ENCODE results near the gene STK33. TPM values are rescaled to one million over a fixed set of nuclear protein-coding genes. Genes with fewer than 3 reads are reported as not detected.
A peak's percentile ranks its signal among the peaks of the same experiment; 100 is the strongest.
"Not testable (repeated sequence)": the region's sequence is repeated elsewhere in the genome, so short reads cannot be mapped to it uniquely, and the experiment has no call there.

Gene STK33
- polyA plus RNA-seq, 3 donors, result 25.3 to 34.5 (median 25.9) TPM

DNA sequence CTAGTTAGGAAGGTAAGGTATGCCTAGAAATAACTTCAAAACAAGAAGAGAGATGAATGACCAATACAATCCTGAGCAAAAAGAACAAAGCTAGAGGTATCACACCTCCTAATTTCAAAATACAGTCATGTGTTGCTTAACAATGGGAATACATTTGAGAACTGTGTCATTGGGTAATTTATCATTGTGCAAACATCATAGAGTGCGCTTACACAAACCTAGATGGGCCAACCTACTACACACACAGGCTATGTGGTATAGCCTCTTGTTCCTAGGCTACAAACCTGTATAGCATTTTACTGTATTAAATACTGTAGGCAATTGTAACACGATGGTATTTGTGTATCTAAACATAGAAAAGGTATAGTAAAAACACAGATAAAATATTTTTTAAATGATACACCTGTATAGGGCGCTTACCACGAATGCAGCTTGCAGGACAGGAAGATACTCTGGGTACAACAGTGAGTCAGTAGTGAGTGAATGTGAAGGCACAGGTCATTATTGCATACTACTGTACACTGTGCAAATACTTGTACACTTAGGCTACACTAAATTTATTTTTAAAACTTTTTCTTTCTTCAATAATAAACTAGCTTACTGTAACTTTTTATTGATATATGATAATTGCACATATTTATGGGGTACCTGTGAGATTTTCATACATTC is 48.2 kb downstream of the STK33 start:
- DNase-seq (ENCODE audit: low read depth in 3 of 3, low spot score in 2 of 3), result no peak

DNA sequence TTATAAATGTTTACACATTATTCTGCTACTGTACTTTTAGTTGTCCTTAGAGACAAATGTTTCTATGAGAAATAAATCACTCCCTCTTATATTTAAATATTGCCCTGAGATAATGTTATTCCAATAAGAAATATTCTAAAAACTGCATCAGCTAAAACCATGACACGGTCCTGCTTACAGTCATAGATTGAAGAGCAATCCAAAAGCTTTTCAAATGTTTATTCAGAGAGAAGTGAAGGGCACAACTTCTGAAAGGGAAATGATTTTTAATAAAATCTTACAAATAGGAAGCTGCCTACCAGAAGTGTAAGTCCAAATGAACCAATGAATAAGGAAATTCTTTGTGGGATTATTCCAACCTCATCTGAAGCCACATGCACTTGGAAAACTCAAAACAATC is 49.2 kb downstream of the STK33 start:
- no peak for DNase-seq (ENCODE audit: low read depth in 3 of 3, low spot score in 2 of 3)

DNA sequence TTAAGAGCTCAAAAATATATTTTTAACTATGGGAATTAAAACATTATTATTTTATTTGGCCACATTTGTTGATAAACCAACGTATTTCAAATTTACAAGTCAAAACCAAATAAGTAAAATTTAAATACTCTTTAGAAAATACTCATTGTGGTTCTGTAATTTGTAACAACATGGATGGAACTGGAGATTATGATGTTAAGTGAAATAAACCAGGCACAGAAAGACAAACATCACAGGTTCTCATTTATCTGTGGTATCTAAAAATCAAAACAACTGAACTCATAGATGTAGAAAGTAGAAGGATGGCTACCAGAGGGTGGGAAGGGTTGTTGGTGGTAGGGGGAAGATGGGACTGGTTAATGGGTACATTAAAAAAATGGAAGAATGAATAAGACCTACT is 50.8 kb downstream of the STK33 start:
- no peak for DNase-seq (ENCODE audit: low read depth in 3 of 3, low spot score in 2 of 3)

DNA sequence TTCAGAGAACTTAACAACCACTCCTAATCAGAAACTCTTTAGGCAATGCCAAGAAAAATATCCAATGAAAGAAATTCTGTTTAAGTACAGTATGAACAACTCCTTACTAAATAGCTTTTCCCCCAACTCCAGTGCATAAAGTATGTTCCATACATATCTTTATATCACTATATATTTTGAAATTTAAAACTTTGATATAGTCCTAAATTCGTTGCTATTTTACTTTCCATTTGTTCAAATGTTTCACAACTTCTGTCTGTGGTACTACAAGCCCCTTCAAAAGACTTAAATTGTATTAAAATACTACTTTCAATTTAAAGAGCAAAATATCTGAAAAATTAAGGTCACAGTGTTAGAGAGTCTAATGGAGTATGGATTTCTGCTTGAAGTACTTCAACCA is 52.6 kb downstream of the STK33 start:
- DNase-seq (ENCODE audit: low read depth in 3 of 3, low spot score in 2 of 3), result no peak

DNA sequence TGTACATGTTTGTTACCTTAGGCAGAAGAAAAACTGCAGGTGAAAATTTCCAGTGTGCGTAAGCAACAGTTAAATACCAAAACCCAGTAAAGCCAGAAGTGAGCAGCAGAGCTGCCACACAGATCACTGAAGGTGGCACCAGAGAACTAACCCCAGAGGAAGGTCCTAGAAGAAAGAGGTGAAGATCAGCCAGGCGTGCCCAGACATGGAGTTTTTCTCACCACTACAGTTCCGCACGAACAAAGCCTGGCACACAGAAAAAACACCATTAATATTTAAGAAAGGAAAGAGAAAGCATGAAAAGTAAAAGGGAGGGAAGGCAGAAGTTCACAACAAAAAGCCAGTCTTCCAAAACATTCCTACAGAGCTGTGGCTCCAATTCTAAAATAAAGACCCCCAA is 60.7 kb downstream of the STK33 start:
- DNase-seq (ENCODE audit: low read depth in 3 of 3, low spot score in 2 of 3), result peak in 1 of 3 donors; percentile 4

DNA sequence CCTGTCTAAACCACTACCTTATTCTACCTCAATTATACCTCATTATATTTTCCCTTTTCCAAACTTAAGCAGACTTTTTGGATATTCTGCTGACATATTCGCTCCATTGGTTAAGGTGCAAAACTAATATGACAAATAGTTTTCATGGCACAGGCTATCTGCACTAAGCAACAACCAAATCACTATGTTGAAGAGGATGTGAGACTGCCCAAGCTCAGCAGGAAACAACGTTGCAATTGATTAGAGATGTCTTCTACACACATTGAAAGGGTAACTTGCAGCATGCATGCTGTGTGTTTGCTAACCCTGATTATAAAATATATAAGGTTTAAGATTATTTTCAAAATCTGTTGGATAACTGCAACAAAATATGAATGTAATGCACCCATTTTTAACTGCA is 61.6 kb downstream of the STK33 start:
- no peak for DNase-seq (ENCODE audit: low read depth in 3 of 3, low spot score in 2 of 3)

DNA sequence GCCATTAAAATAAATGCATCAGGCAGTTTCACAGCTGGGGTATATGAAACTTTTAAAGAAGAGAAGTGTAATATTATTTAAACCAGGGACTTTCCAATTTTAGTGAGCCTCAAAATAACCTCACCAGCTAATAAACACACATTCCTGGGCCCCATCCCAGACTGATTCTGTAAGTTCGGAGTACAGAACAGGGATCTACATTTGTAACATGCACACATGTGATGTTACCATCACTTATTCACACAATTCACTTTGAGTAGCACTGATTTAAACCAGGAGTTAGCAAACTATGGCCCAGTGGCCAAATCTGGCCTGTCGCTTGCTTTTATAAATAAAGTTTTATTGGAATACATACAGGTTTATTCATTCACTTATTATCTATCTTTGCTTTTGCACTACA is 62.0 kb downstream of the STK33 start:
- DNase-seq (ENCODE audit: low read depth in 3 of 3, low spot score in 2 of 3), result no peak

DNA sequence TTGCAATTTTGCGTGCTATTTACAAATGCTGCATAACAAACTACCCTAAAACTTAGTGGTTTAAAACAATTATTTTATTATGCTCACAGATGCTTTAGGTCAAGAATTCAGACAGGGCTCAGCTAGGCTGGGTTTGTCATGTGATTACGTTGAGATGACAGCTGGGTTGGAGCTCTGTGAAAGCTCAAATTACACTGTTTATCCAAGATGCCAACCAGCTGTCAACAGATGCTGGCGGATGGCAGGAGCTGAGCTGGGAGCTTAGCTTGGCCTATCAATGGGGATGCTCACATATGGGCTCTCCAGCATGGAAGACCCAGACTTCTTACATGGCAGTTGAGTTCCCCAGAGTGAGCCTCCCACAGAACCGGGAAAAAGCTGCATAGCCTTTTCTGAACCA is 62.7 kb downstream of the STK33 start:
- DNase-seq (ENCODE audit: low read depth in 3 of 3, low spot score in 2 of 3), result peak in 1 of 3 donors; percentile 15

DNA sequence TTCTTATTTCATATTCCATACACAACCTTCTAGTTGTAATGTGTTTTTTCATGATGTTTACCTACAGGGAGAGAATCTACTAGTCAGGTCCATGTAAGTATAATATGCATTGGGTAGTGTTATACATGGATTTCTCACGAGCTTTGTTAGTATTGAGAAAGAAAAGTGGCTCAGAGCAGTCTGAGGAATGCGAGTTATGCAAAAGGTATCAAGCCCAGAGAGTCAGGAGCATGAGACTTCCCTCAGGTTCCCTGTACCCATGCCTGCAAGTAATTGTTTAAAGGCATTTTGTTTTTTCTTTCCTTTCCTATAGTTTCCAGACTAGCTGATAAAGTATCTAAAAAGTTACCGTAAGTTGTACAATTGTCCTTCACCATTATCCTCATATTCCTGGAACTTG is 66.1 kb downstream of the STK33 start:
- DNase-seq (ENCODE audit: low read depth in 3 of 3, low spot score in 2 of 3), result no peak

DNA sequence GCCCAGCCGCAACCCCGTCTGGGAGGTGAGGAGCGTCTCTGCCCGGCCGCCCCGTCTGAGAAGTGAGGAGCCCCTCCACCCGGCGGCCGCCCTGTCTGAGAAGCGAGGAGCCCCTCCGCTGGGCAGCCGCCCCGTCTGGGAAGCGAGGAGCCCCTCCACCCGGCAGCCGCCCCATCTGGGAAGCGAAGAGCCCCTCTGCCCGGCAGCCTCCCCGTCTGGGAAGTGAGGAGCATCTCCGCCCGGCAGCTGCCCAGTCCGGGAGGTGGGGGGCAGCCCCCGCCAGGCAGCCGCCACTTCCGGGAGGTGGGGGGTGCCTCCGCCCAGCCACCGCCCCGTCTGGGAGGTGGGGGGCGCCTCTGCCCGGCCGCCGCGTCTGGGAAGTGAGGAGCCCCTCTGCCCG is 70.6 kb downstream of the STK33 start:
- DNase-seq (ENCODE audit: low read depth in 3 of 3, low spot score in 2 of 3), result no peak

DNA sequence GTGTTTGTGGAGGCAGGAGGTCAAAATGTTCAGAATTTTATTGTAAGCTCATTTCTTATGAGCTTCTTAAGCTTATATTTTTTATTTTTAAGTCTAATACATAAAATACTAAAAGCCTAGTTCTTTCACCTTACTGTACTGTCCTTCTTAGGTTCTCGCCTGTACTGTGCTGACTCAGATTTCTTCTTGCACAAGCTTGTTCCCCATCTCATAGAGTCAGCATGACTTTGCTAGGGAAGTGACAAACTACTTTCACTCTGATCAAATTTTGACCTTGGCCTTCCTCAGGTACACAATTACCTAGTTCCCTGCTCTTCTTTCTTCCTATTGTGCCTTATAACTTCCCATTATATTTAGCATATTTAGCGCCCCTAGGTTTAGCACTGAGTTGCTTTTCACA is 81.5 kb downstream of the STK33 start:
- no peak for DNase-seq (ENCODE audit: low read depth in 3 of 3, low spot score in 2 of 3)

DNA sequence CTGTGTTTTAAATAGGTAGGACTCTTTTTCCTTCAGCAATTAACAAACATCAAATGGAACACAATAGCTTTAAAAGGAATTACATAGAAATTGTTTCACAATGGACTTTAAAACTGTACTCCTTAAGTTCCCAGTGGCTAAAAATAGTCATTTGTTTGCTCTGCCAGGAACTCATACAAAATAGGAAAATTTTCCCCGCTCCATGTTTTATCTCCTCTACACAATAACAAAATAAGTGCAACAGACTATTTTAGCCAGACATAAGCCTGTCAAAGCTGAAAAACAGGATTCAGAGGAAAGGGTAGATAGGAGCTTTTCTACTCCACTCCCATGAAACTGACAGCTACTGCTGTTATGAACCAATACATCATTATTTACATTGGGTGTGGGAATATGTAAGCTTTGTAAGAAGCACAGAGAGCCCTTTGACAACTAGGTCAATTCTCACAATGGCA is 90.1 kb downstream of the STK33 start:
- DNase-seq (ENCODE audit: low read depth in 3 of 3, low spot score in 2 of 3), result no peak

DNA sequence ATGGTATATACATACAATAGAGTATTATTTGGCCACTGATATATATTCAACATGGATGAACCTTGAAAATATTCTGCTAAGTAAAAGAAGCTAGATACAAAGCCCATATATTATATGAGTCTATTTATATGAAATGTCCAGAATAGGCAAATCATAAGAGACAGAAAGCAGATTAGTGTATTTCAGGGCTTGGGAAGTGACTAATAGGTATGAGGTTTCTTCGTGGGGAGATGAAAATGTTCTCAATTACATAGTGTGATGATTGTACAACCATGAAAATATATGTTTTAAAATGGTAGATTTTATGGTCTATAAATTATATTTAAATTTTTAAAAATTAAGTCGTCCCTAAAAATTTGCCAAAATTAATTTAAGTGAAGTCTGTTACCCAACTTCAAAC is 92.2 kb downstream of the STK33 start:
- DNase-seq (ENCODE audit: low read depth in 3 of 3, low spot score in 2 of 3), result no peak

DNA sequence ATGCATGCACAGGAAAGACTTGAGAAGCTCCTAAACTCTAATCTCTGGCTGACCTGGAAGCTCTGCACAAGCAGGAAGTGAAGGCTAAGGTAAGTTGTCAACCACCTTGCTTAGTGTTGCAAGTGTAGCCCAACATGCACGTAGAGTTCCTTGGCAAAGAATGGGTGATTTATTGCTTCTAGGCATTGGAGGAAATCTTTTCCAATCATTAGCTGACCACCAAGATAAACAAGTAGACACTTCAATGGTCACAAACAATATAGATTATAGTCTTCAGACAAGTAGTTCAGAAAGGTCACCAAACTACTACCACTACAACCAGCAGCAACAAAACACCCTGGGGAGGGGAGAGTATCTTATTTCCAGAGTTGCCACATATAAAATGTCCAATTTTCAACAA is 105.6 kb downstream of the STK33 start:
- DNase-seq (ENCODE audit: low read depth in 3 of 3, low spot score in 2 of 3), result no peak

DNA sequence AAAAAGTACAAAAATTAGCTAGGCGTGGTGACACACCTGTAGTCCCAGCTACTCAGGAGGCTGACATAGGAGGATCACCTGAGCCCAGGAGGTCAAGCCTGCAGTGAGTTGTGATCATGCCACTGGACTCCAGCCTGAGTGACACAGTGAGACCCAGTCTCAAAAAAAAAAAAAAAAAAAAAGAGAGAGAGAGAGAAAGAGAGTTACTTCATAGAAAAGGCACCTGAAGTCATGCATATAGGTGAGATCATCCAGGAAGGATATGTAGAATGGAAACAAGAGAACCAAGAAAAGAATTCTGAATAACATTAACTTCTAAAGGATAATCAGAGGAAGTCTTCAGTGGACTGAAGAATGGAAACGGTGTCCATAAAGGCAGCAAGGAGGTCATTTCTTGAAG is 106.8 kb downstream of the STK33 start:
- DNase-seq (ENCODE audit: low read depth in 3 of 3, low spot score in 2 of 3), result no peak

DNA sequence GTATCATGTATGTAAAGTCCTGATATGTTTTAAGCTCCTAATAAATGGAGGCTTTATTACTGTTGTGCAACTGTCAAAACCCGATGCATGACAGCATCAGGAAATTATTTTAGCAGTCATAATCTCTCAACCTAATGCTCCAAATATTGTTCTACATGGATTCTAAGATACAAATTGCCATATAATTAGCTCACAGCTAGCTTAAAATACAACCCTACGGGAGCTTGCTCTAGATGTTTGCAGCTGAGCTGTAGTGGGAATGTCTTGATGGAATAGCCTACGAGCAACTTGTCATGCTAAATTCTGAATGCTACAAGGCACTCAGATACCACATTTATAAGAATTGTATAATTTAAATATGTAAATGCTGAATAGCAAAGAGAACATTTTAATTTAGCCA is 109.8 kb downstream of the STK33 start:
- DNase-seq (ENCODE audit: low read depth in 3 of 3, low spot score in 2 of 3), result no peak

DNA sequence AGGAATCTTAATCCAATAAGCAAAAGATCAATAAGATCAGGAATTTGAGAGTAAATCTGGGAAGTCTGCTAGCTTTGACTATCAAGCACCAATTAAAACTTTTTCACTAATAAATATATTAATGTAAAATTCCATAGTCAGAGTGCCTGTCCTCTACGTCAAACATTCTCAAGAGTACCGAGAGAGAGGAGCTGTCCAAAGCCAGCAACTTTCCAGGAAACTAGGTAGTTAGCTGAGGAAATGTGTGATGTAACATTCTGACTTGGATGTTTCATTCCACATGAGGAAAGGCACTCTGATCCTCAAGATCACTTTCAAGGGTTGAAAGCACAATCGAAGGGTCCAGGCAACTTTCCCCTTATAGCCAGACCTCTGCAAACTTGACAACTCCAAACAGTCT is 113.2 kb downstream of the STK33 start:
- DNase-seq (ENCODE audit: low read depth in 3 of 3, low spot score in 2 of 3), result no peak

DNA sequence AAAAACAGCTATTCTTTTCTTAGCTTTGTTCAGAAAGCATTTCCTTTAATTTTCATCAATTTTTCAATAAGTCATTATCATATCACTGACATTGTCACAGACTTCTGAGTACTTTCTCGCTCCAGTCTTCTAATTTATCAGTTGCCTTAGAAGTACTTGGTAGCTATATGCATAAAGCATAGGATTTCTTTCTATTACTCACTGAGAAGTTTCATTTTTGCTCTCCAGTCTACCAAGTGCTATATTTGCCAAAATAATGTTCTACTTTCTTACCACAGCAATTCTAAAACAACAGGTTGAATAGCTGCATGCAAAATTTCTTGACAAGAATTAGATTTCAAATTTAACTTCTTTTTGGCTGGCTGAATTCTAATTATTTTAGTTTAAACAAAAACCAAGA is 116.3 kb downstream of the STK33 start:
- no peak for DNase-seq (ENCODE audit: low read depth in 3 of 3, low spot score in 2 of 3)

DNA sequence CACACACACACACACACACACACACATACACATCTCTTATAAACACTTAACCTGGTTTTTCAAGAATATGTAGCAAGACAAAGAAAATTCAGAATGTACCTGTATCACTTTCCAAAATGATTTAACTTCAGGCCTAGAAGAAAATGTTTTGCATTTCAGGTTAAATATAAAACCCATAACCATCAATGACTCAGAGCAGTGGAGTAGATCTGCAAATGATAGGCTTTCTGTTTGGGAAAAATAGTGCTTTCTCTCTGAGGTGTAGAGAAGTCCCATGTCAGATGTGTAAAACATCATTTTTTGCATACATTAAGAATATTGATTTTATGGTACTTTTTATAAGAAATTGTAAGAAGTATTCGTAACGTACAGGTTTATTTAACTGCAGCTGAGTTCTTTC is 116.9 kb downstream of the STK33 start:
- no peak for DNase-seq (ENCODE audit: low read depth in 3 of 3, low spot score in 2 of 3)

DNA sequence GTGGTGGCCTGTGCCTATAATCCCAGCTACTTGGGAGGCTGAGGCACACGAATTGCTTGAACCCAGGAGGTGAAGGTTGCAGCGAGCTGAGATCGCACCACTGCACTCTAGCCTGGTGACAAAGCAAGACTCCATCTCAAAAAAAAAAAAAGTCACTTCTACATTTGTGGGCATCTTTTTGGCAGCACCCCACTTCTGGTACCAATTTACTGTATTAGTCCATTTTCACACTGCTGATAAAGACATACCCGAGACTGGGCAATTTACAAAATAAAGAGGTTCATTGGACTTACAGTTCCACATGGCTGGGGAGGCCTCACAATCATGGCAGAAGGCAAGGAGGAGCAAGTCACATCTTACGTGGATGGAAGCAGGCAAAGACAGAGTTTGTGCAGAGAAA is 126.2 kb downstream of the STK33 start:
- not testable (repeated sequence) for DNase-seq (ENCODE audit: low read depth in 3 of 3, low spot score in 2 of 3)

DNA sequence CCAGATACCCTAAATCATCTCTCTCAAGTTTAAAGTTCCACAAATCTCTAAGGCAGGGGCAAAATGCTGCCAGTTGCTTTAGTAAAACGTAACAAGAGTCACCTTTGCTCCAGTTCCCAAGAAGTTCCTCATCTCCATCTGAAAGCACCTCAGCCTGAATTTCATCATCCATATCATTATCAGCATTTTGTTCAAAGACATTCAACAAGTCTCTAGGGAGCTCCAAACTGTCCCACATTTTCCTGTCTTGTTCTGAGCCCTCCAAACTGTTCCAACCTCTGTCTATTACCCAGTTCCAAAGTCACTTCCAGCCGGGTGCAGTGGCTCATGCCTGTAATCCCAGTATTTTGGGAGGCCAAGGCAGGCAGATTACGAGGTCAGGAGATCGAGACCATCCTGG is 126.7 kb downstream of the STK33 start:
- DNase-seq (ENCODE audit: low read depth in 3 of 3, low spot score in 2 of 3), result not testable (repeated sequence)

DNA sequence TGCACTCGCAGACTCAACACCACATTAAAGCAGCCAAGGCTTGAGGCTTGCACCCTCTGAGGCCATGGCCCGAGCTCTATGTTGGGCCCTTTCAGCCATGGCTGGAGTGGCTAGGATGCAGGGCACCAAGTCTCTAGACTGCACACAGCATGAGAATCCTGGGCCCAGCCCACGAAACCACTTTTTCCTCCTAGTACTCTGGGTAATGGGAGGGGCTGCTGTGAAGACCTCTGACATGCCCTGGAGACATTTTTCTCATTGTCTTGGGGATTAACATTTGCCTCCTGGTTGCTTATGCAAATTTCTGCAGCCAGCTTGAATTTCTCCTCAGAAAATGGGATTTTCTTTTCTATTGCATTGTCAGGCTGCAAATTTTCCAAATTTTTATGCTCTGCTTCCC is 127.1 kb downstream of the STK33 start:
- DNase-seq (ENCODE audit: low read depth in 3 of 3, low spot score in 2 of 3), result not testable (repeated sequence)

DNA sequence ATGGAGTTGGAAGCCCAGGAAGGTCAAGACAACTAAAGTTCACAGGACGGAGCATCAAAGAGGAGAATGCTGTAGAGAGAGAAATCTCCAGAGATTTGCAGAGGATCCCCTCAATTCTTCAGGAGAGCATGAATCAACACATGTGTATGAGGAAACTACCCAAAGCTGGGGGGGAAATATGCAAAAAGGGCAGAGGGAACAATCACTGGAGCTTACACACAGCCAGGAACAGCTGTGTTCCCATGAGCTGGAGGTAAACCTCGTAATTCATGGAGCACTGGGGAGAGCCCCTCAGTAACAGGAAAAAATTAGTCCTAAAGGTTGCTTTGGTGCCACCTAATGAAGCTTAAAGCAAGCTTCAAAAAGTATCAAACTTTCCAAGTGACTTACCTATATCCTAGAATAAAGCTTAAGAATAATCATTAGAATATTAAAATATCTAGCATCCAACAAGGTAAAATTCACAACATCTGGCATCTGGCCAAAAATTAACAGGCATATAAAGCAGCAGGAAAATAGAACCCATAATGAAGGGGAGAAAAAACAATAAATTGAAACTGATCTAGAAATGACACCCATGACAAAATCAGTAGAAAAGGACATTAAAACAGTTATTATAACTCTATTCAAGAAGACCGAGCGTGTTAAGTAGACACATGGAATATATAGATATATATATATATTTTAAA is 134.2 kb downstream of the STK33 start:
- DNase-seq (ENCODE audit: low read depth in 3 of 3, low spot score in 2 of 3), result no peak

Measured in right renal cortex interstitium (tissue), 3 donors.